Measurements from ENCODE around the gene GSTO1.

Gene GSTO1

GRCh38 chr10:104304356-104304745 is 49.7 kb downstream of the GSTO1 start:
- Mint-ChIP-seq H3K4me1 (peaks cover 86% of the 10 kb centered on the region), H3K9me3 (peaks cover 5% of the 10 kb centered on the region), H3K27me3 (no peaks in the 10 kb centered on the region), H3K4me3 (peak overlapping the region; percentile 50), H3K36me3 (ENCODE audit: insufficient read depth) (peaks cover 22% of the 10 kb centered on the region), H3K27ac (ENCODE audit: low read depth) (peak overlapping the region; percentile 8)
- ATAC-seq (replicated peaks; ENCODE audit: extremely low read depth, poor library complexity, severe bottlenecking) (no peak), DNase-seq (ENCODE audit: low spot score in 2 of 2) (no peak)

- DNase-seq (ENCODE audit: low spot score in 2 of 2) (no peak), ATAC-seq (replicated peaks; ENCODE audit: extremely low read depth, poor library complexity, severe bottlenecking) (no peak)
- peaks cover 21% of the 10 kb centered on the region for H3K36me3 Mint-ChIP-seq (ENCODE audit: insufficient read depth)
- peaks cover 5% of the 10 kb centered on the region for H3K9me3 Mint-ChIP-seq
- no peak overlapping the region for H3K27ac Mint-ChIP-seq (ENCODE audit: low read depth)
- peak overlapping the region; percentile 50 for H3K4me3 Mint-ChIP-seq
- peaks cover 91% of the 10 kb centered on the region for H3K4me1 Mint-ChIP-seq
- no peaks in the 10 kb centered on the region for H3K27me3 Mint-ChIP-seq
These were observed 50.2 kb downstream of the GSTO1 start for GRCh38 chr10:104304927-104305326.

GRCh38 chr10:104306897-104307296 is 52.2 kb downstream of the GSTO1 start:
- ATAC-seq (replicated peaks; ENCODE audit: extremely low read depth, poor library complexity, severe bottlenecking): no peak
- peak overlapping the region; percentile 33 for H3K27ac Mint-ChIP-seq (ENCODE audit: low read depth)
- peaks cover 80% of the 10 kb centered on the region for H3K4me1 Mint-ChIP-seq
- no peak overlapping the region for H3K4me3 Mint-ChIP-seq
- DNase-seq (ENCODE audit: low spot score in 2 of 2): no peak
- peaks cover 5% of the 10 kb centered on the region for H3K9me3 Mint-ChIP-seq
- no peaks in the 10 kb centered on the region for H3K27me3 Mint-ChIP-seq
- H3K36me3 Mint-ChIP-seq (ENCODE audit: insufficient read depth): peaks cover 31% of the 10 kb centered on the region

- ATAC-seq (replicated peaks; ENCODE audit: extremely low read depth, poor library complexity, severe bottlenecking): no peak
- H3K36me3 Mint-ChIP-seq (ENCODE audit: insufficient read depth): peaks cover 38% of the 10 kb centered on the region
- H3K4me3 Mint-ChIP-seq: peak overlapping the region; percentile 55
These were observed 53.1 kb downstream of the GSTO1 start for GRCh38 chr10:104307576-104308438.

GRCh38 chr10:104308439-104308903 is 53.8 kb downstream of the GSTO1 start:
- H3K36me3 Mint-ChIP-seq (ENCODE audit: insufficient read depth): peaks cover 43% of the 10 kb centered on the region
- H3K9me3 Mint-ChIP-seq: peaks cover under 1% of the 10 kb centered on the region
- peak; percentile 41 for ATAC-seq (replicated peaks; ENCODE audit: extremely low read depth, poor library complexity, severe bottlenecking)
- H3K4me1 Mint-ChIP-seq: peaks cover 79% of the 10 kb centered on the region
- no peaks in the 10 kb centered on the region for H3K27me3 Mint-ChIP-seq
- peak overlapping the region; percentile 33 for H3K27ac Mint-ChIP-seq (ENCODE audit: low read depth)
- DNase-seq (ENCODE audit: low spot score in 2 of 2): no peak
- peak overlapping the region; percentile 55 for H3K4me3 Mint-ChIP-seq

More at GRCh38 chr10:104307576-104308438, 53.1 kb downstream of the GSTO1 start:
- no peak for DNase-seq (ENCODE audit: low spot score in 2 of 2)
- H3K4me1 Mint-ChIP-seq: peaks cover 80% of the 10 kb centered on the region
- peak overlapping the region; percentile 33 for H3K27ac Mint-ChIP-seq (ENCODE audit: low read depth)
- no peaks in the 10 kb centered on the region for H3K27me3 Mint-ChIP-seq
- H3K9me3 Mint-ChIP-seq: peaks cover 5% of the 10 kb centered on the region

GRCh38 chr10:104309980-104310978 is 55.6 kb downstream of the GSTO1 start:
- H3K27ac Mint-ChIP-seq (ENCODE audit: low read depth): peak overlapping the region; percentile 55
- ATAC-seq (replicated peaks; ENCODE audit: extremely low read depth, poor library complexity, severe bottlenecking): no peak
- no peak overlapping the region for H3K4me3 Mint-ChIP-seq
- peaks cover 63% of the 10 kb centered on the region for H3K4me1 Mint-ChIP-seq
- DNase-seq (ENCODE audit: low spot score in 2 of 2): no peak
- H3K9me3 Mint-ChIP-seq: no peaks in the 10 kb centered on the region
- H3K36me3 Mint-ChIP-seq (ENCODE audit: insufficient read depth): peaks cover 58% of the 10 kb centered on the region
- H3K27me3 Mint-ChIP-seq: no peaks in the 10 kb centered on the region

GRCh38 chr10:104311184-104311720 is 56.6 kb downstream of the GSTO1 start:
- Mint-ChIP-seq H3K4me3 (no peak overlapping the region), H3K27ac (ENCODE audit: low read depth) (no peak overlapping the region), H3K9me3 (no peaks in the 10 kb centered on the region), H3K27me3 (no peaks in the 10 kb centered on the region), H3K36me3 (ENCODE audit: insufficient read depth) (peaks cover 60% of the 10 kb centered on the region), H3K4me1 (peaks cover 54% of the 10 kb centered on the region)
- ATAC-seq (replicated peaks; ENCODE audit: extremely low read depth, poor library complexity, severe bottlenecking): no peak
- DNase-seq (ENCODE audit: low spot score in 2 of 2): no peak

- Mint-ChIP-seq H3K27ac (ENCODE audit: low read depth) (no peak overlapping the region), H3K36me3 (ENCODE audit: insufficient read depth) (peaks cover 54% of the 10 kb centered on the region), H3K9me3 (no peaks in the 10 kb centered on the region), H3K4me1 (peaks cover 50% of the 10 kb centered on the region), H3K4me3 (no peak overlapping the region), H3K27me3 (no peaks in the 10 kb centered on the region)
- ATAC-seq (replicated peaks; ENCODE audit: extremely low read depth, poor library complexity, severe bottlenecking): no peak
- DNase-seq (ENCODE audit: low spot score in 2 of 2): no peak
These were observed 60.1 kb downstream of the GSTO1 start for GRCh38 chr10:104314591-104315485.

- no peaks in the 10 kb centered on the region for H3K27me3 Mint-ChIP-seq
- H3K4me1 Mint-ChIP-seq: peaks cover 51% of the 10 kb centered on the region
- no peak overlapping the region for H3K4me3 Mint-ChIP-seq
- peaks cover 52% of the 10 kb centered on the region for H3K36me3 Mint-ChIP-seq (ENCODE audit: insufficient read depth)
- no peaks in the 10 kb centered on the region for H3K9me3 Mint-ChIP-seq
- no peak for DNase-seq (ENCODE audit: low spot score in 2 of 2)
- peak overlapping the region; percentile 67 for H3K27ac Mint-ChIP-seq (ENCODE audit: low read depth)
- no peak for ATAC-seq (replicated peaks; ENCODE audit: extremely low read depth, poor library complexity, severe bottlenecking)
These were observed 60.8 kb downstream of the GSTO1 start for GRCh38 chr10:104315486-104315921.

GRCh38 chr10:104316321-104317099 is 61.8 kb downstream of the GSTO1 start:
- no peak overlapping the region for H3K4me3 Mint-ChIP-seq
- H3K27ac Mint-ChIP-seq (ENCODE audit: low read depth): peak overlapping the region; percentile 67
- H3K9me3 Mint-ChIP-seq: no peaks in the 10 kb centered on the region
- peaks cover 55% of the 10 kb centered on the region for H3K4me1 Mint-ChIP-seq
- H3K27me3 Mint-ChIP-seq: no peaks in the 10 kb centered on the region
- H3K36me3 Mint-ChIP-seq (ENCODE audit: insufficient read depth): peaks cover 46% of the 10 kb centered on the region
- ATAC-seq (replicated peaks; ENCODE audit: extremely low read depth, poor library complexity, severe bottlenecking): no peak
- no peak for DNase-seq (ENCODE audit: low spot score in 2 of 2)

All from central memory CD8-positive, alpha-beta T cell (primary cell).